ENCODE results near the gene IFNB1. TPM values are rescaled to one million over a fixed set of nuclear protein-coding genes. Genes with fewer than 3 reads are reported as not detected.

IFNB1 gene
- total RNA-seq, 2 experiments from 2014 or later, result not detected

DNA sequence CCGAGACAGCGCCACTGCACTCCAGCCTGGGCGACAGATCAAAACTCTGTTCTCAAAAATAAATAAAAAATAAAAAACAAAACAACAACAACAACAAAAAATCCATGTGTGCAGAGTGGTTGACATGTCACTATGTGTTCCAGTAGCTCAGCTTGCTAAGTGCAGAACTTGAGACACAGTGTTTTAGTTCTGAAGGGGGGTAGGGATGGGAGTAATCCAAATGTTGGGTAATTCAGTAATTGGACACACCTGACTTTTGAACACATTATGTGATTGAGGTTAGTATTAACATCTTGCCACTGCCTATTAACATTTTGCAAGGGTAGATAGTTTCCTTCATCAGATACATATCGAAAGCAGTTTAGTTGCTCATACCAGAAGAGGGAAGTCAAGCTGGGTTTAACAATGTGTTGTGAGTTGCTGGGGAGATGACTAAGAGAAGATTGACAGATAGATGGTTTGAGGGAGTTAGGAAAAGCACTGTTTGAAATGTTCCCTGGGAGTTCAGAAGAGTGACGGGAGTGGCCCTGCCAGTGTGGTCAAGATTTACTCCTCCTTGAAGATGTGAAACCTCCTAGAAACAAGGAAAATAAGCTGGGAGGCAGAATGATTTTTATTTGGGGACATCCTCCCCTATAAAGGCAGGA is 47.2 kb downstream of the IFNB1 start:
- H3K4me3 ChIP-seq (ENCODE audit: low read length), result peak overlapping the region; percentile 63
- peaks cover 24% of the 10 kb centered on the region for H3K36me3 Mint-ChIP-seq (ENCODE audit: low read depth)
- intact Hi-C loops (cut with DNase I, micrococcal nuclease), result loop anchor here in 1 of 2 experiments (1.0 to 5.0 kb wide), 2 partner anchors 28 to 67 kb away; no protein-coding TSS in a partner anchor
- POLR2A ChIA-PET, result interaction anchor here (0.9 to 2.3 kb wide), 16 partner anchors 9 to 1650 kb away, joined by 3 to 18 read pairs (median 4); partner anchors contain the start of genes FOCAD, MLLT3 and RPS6
- CTCF ChIA-PET, result interaction anchor here (0.6 to 1.1 kb wide), 3 partner anchors 21 to 72 kb away, joined by 3 to 7 read pairs (median 3); no protein-coding TSS in a partner anchor
- no peak overlapping the region for H3K4me3 Mint-ChIP-seq
- ATAC-seq (ENCODE audit: poor library complexity), result peak; percentile 48
- no peak overlapping the region for H3K27ac Mint-ChIP-seq
- peak overlapping the region; percentile 62 to 66 for H3K27ac ChIP-seq (ENCODE audit: low read depth in 1 of 2, low read length in 2 of 2)
- no peaks in the 10 kb centered on the region for H3K9me3 Mint-ChIP-seq
- peaks cover 28% of the 10 kb centered on the region for H3K4me1 ChIP-seq (ENCODE audit: insufficient read depth, low read length)
- H3K9me3 ChIP-seq (ENCODE audit: control insufficient read depth in 1 of 2, insufficient read depth in 1 of 2, low read length in 2 of 2), result no peaks in the 10 kb centered on the region
- no peaks in the 10 kb centered on the region for H3K27me3 Mint-ChIP-seq
- peak in 4 of 14 experiments; percentile 20 to 64 (median 62) for DNase-seq
- peaks cover 21% of the 10 kb centered on the region for H3K36me3 ChIP-seq (ENCODE audit: insufficient read depth, low read length)
- no peaks in the 10 kb centered on the region for H3K27me3 ChIP-seq (ENCODE audit: control insufficient read depth in 1 of 2, insufficient read depth in 2 of 2, low read length in 2 of 2)
- TF ChIP-seq CTCF (IDR thresholded peaks at IDR 0.05), result no peak
- H3K4me1 Mint-ChIP-seq (ENCODE audit: low read depth), result peaks cover 42% of the 10 kb centered on the region

GRCh38 chr9:21029661-21030060 is 48.1 kb downstream of the IFNB1 start:
- no peak for DNase-seq
- peak overlapping the region in 1 of 2 donors; percentile 15 for H3K27ac ChIP-seq (ENCODE audit: low read depth in 1 of 2, low read length in 2 of 2)
- H3K36me3 ChIP-seq (ENCODE audit: insufficient read depth, low read length), result peaks cover 26% of the 10 kb centered on the region
- Mint-ChIP-seq H3K4me3 (no peak overlapping the region), H3K27ac (no peak overlapping the region), H3K4me1 (ENCODE audit: low read depth) (peaks cover 46% of the 10 kb centered on the region), H3K36me3 (ENCODE audit: low read depth) (peaks cover 29% of the 10 kb centered on the region), H3K27me3 (no peaks in the 10 kb centered on the region), H3K9me3 (no peaks in the 10 kb centered on the region)
- intact Hi-C loops (cut with DNase I, micrococcal nuclease), result loop anchor here (5.0 to 10.0 kb wide), 2 partner anchors 68 to 405 kb away; partner anchors contain the start of gene MLLT3 (in 1 of the 2)
- H3K27me3 ChIP-seq (ENCODE audit: control insufficient read depth in 1 of 2, insufficient read depth in 2 of 2, low read length in 2 of 2), result no peaks in the 10 kb centered on the region
- ATAC-seq (ENCODE audit: poor library complexity), result no peak
- H3K4me3 ChIP-seq (ENCODE audit: low read length), result no peak overlapping the region
- H3K4me1 ChIP-seq (ENCODE audit: insufficient read depth, low read length), result peaks cover 28% of the 10 kb centered on the region
- no peak for TF ChIP-seq CTCF (IDR thresholded peaks at IDR 0.05)
- ChIA-PET POLR2A (interaction anchor here (0.8 to 2.3 kb wide), 5 partner anchors 9 to 1649 kb away, joined by 3 to 18 read pairs (median 4); partner anchors contain the start of genes FOCAD, MLLT3 and RPS6), CTCF (no interaction called here)
- H3K9me3 ChIP-seq (ENCODE audit: control insufficient read depth in 1 of 2, insufficient read depth in 1 of 2, low read length in 2 of 2), result no peaks in the 10 kb centered on the region

GRCh38 chr9:21028466-21028865 is 49.3 kb downstream of the IFNB1 start:
- Mint-ChIP-seq H3K27ac (peak overlapping the region; percentile 15), H3K4me1 (ENCODE audit: low read depth) (peaks cover 50% of the 10 kb centered on the region), H3K36me3 (ENCODE audit: low read depth) (peaks cover 41% of the 10 kb centered on the region), H3K4me3 (peak overlapping the region; percentile 59), H3K27me3 (no peaks in the 10 kb centered on the region), H3K9me3 (no peaks in the 10 kb centered on the region)
- Histone ChIP-seq H3K36me3 (ENCODE audit: insufficient read depth, low read length) (peaks cover 34% of the 10 kb centered on the region), H3K4me1 (ENCODE audit: insufficient read depth, low read length) (peaks cover 28% of the 10 kb centered on the region), H3K27ac (ENCODE audit: low read depth in 1 of 2, low read length in 2 of 2) (no peak overlapping the region), H3K27me3 (ENCODE audit: control insufficient read depth in 1 of 2, insufficient read depth in 2 of 2, low read length in 2 of 2) (no peaks in the 10 kb centered on the region), H3K9me3 (ENCODE audit: control insufficient read depth in 1 of 2, insufficient read depth in 1 of 2, low read length in 2 of 2) (peaks cover 0 to 3% of the 10 kb centered on the region in 2 experiments), H3K4me3 (ENCODE audit: low read length) (no peak overlapping the region)
- DNase-seq, result peak in 2 of 14 experiments; percentile 20 to 39
- no peak for TF ChIP-seq CTCF (IDR thresholded peaks at IDR 0.05)
- ChIA-PET CTCF (no interaction called here), POLR2A (no interaction called here)
- no peak for ATAC-seq (ENCODE audit: poor library complexity)
- intact Hi-C loops (cut with DNase I, micrococcal nuclease), result loop anchor here in 1 of 2 experiments (10.0 kb wide), 1 partner anchor 404 kb away; the partner anchor contains the start of gene MLLT3

All from CD4-positive, alpha-beta T cell (primary cell).